HUDEP-2 (cell line): ENCODE results near the gene RAB6B.

ENCODE experiments used
- DNase-seq, 76 experiments: peaks; one replicate each; lab custom pipeline; 2025; ENCODE audit not compliant: unreplicated experiment in 76 of 76; lab: John Stamatoyannopoulos, UW

The RAB6B gene

GRCh38 chr3:133838916-133839800 is 56.5 kb downstream of the RAB6B start:
- no peak for DNase-seq

GRCh38 chr3:133838296-133838789 is 57.3 kb downstream of the RAB6B start:
- DNase-seq: no peak

- DNase-seq: no peak
Observed at GRCh38 chr3:133837487-133838295, 58.0 kb downstream of the RAB6B start.

GRCh38 chr3:133836497-133837158 is 59.1 kb downstream of the RAB6B start:
- DNase-seq: no peak

- no peak for DNase-seq
Observed at GRCh38 chr3:133835961-133836360, 59.7 kb downstream of the RAB6B start.

GRCh38 chr3:133835418-133835743 is 60.3 kb downstream of the RAB6B start:
- no peak for DNase-seq

- DNase-seq: no peak
Observed at GRCh38 chr3:133834621-133835417, 60.9 kb downstream of the RAB6B start.

- no peak for DNase-seq
Observed at GRCh38 chr3:133833880-133834620, 61.6 kb downstream of the RAB6B start.

- no peak for DNase-seq
Observed at GRCh38 chr3:133833267-133833666, 62.4 kb downstream of the RAB6B start.

GRCh38 chr3:133832802-133833144 is 62.9 kb downstream of the RAB6B start:
- no peak for DNase-seq

- no peak for DNase-seq
Observed at GRCh38 chr3:133831966-133832801, 63.5 kb downstream of the RAB6B start.

- DNase-seq: no peak
Observed at GRCh38 chr3:133830071-133830470, 65.6 kb downstream of the RAB6B start.

- no peak for DNase-seq
Observed at GRCh38 chr3:133829310-133829707, 66.4 kb downstream of the RAB6B start.

GRCh38 chr3:133828576-133829309 is 66.9 kb downstream of the RAB6B start:
- no peak for DNase-seq

GRCh38 chr3:133827684-133828083 is 68.0 kb downstream of the RAB6B start:
- DNase-seq: no peak

GRCh38 chr3:133827136-133827535 is 68.5 kb downstream of the RAB6B start:
- DNase-seq: no peak

- DNase-seq: no peak
Observed at GRCh38 chr3:133825969-133826727, 69.5 kb downstream of the RAB6B start.
